NOMO-1 treated with dmso at 0.1 percent for 144 hours (cell line): Measurements from ENCODE around the gene CRIM1.

Experiments used
- DNase-seq: peaks from one replicate; lab custom pipeline; 2025; ENCODE audit not compliant: unreplicated experiment; lab: John Stamatoyannopoulos, UW

Gene CRIM1

DNA sequence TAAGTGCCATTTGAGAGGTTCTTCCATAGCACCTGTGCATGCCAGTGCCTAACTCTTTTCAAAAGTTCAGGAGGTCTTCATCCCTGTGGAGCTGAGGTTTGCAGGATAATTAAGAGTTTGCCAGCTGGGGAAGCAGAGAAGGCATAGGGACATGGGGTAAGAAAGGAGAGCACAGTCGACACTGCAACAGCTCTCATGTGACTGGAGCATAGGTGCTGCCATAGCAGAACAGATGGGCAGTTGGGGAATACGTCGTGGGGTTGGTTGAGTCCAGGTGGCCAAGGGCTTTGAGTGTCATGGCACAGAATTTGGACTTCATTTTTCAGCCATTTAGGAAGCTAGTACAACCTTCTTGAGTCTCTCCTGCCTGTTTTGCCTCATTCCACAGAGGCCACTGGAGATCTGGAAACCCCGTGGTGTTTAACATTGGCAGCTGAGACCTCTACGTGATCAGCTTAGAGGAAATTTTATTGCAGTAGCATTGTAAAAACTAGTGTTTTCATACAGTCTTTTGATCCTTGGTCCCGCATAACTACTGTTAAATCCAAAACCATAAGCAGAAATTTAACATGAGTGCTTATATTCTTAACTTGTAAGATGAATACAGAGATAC lies 65.1 kb downstream of the CRIM1 start:
- DNase-seq, result no peak

DNA sequence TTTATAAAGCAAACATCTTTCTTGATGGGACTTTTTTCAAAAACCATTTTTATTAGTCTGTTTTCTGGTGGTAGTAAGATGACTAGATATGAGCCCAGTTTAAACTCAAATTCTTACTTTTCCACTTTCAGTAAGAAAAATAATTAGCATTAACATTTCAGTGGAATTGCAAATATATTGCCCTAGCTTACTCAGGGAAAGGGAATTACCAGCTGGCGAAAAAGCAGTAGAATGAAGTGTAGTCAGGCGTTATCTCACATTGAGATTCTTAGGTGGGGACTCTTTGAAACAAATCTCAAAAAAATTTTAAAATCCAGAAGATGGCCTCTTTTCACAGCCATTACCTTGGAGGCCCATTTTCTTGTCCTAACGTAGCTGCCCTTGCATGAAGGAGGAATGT lies 65.8 kb downstream of the CRIM1 start:
- no peak for DNase-seq

DNA sequence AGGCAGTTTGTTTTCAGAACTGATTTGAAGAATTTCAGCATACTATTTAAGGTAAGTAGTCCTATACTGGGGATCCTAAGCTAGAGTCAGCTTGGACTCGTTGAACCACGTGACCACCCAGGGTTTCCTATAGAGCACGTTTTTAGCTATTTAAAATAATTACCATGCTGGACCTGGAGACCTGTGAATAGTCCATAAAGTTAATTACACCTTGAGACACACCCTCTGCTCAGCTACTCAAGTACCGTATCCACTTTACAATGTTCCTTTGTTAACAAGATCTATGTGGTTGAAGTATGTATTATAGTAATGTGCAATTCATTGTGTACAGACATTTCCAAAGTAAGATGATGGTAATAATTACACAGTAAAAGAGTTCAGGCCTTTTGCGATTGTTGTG lies 67.6 kb downstream of the CRIM1 start:
- no peak for DNase-seq

DNA sequence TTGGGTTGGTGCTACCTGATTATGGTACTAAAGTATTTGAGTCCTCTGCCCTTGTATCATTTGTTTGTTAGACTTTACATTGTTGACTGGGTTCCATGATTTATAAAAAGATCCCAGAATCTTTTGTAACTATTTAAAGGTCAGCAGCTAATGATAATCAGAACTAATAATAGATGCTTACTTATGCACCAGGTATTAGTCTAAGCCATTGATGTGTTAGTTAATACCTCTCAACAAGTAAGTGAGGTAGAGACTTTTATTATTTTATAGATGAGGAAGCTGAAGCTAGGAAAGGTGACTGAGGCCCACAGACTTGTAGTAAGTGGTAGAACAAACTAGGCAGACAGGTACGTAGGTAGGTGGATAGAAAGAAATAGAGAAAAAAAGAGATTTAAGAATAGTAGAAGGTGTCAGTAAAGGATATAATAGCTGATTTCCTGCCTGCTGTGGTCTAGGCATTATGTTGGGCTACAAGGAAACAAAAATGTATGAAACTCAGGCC lies 68.1 kb downstream of the CRIM1 start:
- no peak for DNase-seq

DNA sequence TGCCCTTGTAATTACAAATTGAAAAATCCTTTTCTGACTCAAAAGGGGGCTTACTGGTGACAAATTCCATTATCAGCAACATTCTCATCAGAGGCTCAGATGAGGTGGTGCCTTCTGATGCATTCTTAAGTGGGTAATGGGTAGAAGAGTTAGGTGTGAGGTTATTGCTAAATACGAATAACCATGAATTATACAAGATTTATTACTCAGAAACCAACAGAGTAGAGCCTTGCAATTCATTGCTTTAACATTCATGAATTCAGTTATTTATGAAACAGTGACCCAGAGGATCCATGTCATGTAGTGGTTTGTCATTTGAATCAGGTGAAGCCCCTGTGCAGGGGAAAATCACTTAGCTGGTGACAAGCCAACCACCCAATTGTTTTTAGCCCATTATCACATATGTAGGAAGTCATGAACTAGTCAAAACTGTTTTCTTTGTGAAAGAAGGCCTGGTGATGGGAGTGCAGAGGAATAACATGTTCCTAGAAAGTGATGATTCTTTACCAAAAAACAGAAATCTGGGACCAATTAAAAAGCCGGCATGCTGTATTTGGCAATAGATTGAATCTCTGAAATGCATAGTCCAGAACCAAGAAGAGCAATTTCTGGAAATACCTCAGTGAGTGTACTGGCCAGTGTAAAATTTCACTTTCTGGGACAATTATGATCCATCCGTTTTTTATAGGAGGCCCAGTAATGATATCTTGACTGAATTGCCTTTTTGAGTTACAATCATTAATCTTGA lies 70.2 kb downstream of the CRIM1 start:
- DNase-seq, result no peak

DNA sequence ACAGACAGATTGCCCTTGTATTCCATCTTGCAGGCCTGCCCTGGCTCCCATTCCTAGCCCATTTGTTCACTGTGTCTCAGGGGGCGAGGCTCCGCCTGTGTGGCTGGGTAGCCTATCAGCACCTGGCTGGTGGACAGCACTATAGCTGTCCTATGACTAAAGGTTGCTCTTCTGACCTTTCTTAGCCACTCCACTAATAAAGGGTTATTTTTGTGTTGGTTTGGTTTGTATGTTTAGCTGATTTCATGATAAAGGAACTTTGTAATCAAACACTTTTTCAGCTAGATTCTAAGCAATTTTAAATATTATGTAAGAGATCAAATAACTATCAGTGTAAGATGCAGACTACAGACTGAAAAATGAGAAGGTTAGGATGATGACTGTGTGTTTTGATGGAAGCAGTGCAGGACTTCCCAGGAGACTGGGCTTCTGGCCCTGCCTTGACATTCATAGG lies 72.2 kb downstream of the CRIM1 start:
- DNase-seq, result no peak

DNA sequence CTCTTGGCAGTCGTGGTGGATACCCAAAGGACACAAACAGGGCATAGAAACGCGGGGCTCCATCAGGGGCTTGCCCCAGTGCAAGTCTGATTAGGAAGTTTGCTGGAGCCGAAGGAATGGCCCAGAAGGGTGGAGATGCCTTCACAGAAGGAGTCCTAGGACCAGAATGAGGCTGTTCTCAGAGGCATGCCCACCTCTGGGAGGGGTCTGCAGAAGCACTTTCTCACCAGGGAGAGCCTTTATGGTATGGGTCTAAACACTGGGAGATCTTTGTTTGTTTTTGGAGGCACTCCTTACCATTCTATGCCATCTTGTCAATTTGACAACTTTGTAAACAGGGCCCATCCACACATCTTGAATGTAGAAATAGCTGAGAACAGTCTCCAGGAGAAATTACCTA lies 75.0 kb downstream of the CRIM1 start:
- no peak for DNase-seq

DNA sequence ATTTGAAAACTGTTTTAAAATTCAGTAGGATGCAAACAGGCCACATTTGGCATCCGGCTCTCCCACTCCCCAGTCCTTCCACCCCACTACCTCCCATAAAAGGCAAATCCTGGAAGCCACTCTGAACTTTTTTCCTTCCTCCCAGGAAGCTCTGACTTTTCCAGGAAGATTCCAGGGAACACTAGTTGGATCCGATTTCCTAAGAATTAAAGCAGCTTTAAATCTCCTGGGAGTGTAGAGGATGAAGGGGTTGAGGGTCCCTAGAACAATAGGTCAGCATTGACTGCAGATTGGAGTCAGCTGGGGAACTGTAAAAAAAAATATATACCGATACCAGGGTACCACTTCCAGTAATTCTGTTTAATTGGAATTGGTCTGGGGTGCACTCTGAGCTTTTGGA lies 76.9 kb downstream of the CRIM1 start:
- DNase-seq, result no peak

DNA sequence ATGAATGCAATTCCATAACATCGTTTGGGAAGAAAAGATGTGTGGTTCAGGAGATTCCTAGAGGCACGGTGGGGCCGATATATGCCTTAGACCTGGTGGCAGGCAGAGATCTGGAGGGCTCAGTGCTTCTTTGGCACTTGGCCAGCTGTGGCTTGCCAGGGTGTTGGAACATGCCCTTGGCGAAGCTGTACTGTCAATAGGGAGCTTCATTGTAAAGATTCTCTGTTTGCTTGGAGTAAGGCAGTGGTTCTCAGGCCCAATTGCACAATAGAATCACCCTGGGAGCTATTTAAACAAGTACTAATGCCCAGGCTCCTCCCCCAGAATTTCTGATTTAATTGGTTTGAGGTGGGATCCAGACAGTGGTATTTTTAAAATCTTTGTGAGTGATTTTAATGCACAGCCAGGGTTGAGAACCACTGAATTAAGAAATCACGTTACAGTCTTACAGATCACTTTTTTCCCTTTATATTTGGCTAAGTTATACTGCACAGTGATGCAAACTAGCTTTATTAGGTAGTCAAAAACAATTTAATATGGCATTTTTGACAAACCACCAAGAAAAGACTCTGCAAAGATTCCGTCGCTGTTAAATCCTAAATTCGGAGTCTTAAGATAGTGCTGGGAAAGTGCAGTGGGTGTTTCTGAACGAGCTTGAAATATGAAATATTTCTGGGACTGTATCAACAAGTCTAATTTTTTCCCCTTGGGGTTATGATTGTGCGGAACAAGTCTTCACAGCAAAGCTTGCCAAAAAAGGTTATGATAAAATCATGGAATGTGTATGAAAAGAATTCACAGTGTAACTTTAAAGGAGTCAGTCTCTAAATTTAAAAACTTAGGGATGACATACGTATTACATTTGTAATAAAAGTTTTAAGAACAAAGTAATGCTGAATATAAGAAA lies 78.0 kb downstream of the CRIM1 start:
- no peak for DNase-seq

DNA sequence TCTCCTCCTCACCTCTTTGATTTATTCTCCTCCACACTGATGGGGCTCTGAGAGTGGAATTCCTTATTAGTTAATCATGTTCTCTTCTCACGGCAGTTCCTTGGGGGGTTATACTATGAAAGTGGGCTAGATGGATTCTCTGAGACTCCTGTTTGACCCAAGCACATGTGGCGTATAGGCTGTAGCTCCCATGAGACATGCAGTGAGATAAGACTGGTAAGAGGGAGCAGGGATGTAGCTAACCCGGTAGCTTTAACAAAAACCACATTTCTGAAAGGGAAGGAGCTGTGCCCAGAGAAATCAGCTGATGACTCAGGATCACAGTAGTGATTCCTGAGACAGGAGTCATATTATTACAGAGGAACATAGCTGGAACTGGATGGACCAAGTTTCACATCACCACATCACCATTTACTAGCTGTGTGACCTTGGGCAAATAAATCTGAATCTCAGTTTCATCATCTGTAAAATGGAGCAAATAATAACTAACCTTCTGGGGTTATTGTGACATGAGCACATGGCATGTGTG lies 82.9 kb downstream of the CRIM1 start:
- DNase-seq, result no peak

DNA sequence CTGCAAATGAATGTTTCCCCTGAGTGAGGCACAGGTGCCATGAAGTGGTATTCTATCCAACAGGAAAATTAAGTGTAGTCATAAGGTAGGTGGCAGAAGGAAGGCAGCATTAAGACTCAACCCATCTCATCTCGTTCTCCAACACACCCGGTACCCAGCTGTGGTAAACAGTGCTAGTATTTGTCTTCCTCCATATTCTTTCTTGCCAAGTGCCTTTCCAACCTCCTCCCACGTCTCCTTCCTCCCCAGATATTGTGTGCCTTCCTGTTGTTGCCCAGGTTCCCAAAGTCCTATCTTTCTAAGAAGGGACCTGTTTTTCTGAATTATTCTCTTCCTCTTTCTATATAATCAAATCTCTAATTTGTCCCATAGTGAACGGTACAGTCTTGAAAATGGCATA lies 83.5 kb downstream of the CRIM1 start:
- DNase-seq, result no peak

DNA sequence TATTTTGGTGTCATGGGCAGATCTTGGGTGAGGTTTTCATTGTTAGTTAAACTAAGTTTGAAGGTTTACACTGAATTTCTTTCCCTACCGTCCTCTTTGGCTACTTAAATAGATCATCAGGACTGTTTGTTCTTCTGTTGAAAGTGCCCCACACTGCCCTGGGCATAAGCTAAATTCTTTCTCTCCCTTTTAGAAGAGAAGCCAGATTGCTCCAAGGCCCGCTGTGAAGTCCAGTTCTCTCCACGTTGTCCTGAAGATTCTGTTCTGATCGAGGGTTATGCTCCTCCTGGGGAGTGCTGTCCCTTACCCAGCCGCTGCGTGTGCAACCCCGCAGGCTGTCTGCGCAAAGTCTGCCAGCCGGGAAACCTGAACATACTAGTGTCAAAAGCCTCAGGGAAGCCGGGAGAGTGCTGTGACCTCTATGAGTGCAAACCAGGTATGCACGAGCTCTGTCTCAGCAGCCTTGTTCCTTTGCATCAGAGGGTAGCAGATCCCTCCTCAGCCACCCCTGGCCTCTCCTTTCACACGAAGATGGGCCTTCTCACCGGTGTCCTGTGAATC lies 85.6 kb downstream of the CRIM1 start:
- DNase-seq, result no peak

DNA sequence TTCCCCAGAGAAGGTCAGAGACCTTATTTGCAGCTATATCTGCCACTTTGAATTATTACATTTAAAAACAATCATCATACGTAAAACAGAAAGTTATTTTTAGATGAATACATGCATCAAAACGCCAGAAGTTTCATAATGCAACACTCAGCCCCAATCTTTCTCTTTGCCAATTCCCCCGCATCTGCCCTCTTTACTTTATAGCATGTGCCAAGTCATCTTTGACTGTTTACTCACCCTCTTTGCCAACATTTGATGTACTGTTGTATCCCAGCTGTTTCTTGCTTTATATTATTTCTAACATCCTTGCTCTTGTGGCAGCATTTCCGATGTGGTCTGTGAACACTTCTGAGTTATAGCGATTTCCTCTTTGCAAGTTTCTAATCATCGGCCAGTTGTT lies 86.2 kb downstream of the CRIM1 start:
- peak; percentile 36 for DNase-seq

DNA sequence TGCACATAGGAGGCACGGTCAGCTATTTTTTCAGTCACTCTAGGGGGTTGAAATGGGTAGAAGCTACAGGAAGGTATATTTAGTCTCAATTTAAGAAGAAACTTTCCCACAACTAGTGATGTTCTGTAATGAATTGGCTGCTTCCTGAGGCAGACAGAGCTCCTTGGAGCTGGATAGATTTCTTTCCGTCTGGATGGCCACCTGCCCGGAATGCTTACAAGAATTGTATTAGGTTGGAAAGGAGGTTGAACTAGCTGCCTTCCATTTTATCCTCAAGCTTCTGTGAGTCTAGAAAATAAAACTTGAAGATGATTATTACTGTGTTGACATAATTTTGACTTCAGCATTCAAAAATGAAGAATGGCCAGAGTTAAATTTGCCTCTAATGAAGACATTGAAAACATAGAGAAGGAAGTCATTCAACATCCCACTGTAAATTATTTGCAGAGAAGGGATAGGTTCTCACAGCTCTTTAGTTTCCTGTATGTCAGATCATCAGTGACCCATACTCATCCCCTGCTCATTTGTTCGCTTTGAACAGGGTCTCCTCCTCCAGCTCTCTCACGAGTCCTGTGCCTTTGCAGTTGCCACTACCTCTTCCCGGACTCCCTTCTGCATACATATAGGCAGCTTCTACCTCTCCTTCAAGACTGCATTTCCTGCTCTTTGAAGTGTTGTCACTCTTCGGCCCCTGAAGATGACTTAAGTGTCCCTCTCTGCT lies 88.8 kb downstream of the CRIM1 start:
- no peak for DNase-seq

DNA sequence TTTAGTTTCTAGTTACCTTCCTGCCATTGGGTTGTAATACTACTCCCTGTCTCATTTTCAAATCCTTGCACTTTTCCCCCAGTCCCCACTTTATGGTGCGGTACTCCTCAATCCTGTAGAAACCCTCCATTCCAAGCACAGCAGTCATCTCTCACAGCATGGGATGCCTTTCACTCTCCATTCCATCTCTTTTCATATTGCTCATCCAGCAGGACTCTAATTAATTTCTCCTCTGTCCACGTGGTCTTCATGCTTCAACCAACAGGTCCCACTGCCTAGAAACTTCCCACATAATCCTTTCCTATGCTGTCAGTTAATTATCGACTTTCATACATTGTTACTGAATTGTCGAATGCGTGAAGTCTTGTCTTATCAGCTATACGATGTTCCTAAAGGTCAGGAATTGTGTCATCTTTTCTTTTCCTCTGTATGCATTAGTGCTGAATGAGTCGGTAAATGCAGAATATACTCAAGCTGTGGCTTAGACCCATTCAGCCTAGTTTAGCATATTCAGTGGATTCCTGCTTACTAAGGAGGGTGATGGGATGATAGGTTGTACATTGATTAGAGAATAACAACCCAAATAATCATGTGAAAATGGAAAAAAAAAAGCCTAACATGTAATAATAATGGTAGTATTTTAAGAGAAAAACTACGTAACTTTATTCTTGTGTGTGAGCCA lies 89.7 kb downstream of the CRIM1 start:
- DNase-seq, result no peak

DNA sequence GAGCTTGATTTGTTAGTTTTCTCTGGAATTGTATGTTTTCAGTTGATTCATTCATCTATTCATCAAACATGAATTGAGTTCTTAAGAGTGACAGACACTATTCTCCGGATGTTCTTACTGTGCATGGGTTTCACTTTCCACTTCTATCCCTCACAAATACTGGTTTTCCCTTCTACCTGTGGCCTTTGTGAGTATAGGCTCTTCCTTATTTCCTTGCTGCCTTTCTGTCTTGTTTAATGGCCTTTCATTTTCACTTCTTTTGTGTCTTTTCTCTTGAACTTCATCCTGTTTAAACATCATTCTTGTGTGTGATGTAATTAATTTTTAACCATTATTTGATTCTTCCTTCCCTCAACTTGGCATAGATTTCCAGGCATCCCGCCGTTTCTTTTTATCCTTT lies 90.7 kb downstream of the CRIM1 start:
- DNase-seq, result no peak

DNA sequence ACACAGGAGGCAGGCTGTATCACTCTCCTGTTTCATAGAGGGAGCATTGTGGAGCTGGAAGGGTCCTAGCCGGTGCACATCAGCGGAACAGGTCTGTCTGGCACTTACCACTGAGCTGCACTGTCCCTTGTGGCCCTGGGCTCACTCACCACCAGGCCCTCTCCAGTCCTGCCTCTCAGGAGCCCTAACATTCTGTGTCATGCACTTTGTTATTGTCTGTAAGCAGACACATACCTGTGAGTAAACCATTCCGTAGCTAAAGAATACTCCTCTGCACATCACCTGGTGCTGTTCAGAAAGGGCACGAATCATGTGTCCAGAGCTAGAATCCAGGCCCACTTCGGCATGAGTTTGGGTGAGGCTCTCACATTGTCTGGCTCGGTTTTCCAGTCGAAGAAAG lies 93.6 kb downstream of the CRIM1 start:
- no peak for DNase-seq

DNA sequence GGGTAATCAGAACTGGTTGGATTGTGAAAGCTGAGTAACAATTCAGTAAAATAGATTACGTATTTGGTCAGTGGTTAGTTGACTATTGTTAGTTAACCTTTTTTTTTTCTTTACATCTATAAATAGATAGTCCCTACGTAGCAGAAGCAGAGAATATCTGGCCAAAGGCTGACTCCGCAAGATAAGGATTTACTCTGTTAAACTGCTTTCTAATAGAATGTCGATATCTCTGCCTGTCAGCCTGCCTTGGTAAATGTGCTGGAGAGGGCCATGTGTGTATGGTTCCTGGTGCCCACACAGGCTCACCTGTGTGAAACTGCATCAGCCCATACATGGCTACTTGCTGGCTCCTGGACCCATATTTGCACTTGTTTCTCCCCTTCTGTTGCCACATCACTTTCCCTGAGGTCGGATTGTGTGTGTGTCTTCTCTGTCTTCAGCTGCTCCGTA lies 94.4 kb downstream of the CRIM1 start:
- no peak for DNase-seq

DNA sequence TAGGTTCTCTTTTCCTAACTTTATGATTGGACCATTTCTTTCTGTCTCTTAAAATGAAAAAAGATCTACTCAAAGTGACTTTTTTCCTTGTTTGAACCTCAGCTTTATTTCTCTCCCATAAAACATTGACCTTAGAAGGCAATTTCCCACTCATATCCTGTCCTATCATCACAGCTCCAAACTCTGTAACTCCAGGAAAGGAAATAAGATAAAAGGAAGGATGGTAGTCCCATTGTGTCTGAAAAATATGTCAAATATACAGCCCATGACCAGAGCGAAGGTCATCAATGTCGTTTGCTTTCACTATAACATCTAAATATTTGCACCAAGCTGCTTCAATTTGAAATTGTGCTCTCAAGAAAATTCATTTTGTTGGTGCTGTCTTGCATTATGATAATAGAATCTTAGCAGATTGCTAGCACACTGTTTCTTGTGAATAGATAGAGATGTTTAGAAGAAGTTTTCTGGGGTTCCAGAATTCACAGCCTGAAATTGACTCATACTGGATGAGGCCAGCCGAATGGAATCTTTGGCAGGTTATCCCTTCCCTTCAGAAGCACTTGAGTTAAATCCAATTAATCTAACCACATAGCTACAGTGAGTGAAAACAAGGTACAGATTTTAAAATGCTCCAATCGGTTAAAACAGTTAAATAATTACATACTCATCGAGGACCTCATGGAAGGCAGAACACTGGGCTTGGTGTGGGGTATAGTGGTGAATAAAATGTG lies 95.1 kb downstream of the CRIM1 start:
- no peak for DNase-seq
